ENCODE data around the gene MITF.

GRCh38 chr3:69699183-69699582 is 40.1 kb upstream of the MITF start:
- no peak for TF ChIP-seq MYC (IDR thresholded peaks at IDR 0.05; ENCODE audit: low read depth, low read length)
- TF ChIP-seq MAX (IDR thresholded peaks at IDR 0.05; ENCODE audit: low read depth, low read length) = no peak
